Activated B cell treated with CpG ODN at 0.5 μM for 24 hours (primary cell): ENCODE results near the gene ACER2. TPM values are rescaled to one million over a fixed set of nuclear protein-coding genes. Genes with fewer than 3 reads are reported as not detected.

Experiments
- ATAC-seq: fragments of 200-7000 bp; cut with Tn5 transposase; one replicate; pipeline ENCODE4 v1.10.0; 2021; ENCODE audit warnings: low read depth, mild to moderate bottlenecking, moderate library complexity
- CTCF ChIA-PET: fragments of 350-600 bp; sonication (Branson Sonifier 250); formaldehyde crosslinking; loops from one replicate; lab custom pipeline; 2021; ENCODE audit warnings: antibody characterized with exemption; lab: Charles Lee
- POLR2A ChIA-PET: fragments of 350-600 bp; sonication (Branson Sonifier 250); formaldehyde crosslinking; loops from one replicate; lab custom pipeline; 2021; ENCODE audit warnings: antibody characterized with exemption; lab: Charles Lee
- DNase-seq: peaks from one replicate; pipeline ENCODE4 v3.0.0; 2022
- H3K27ac Mint-ChIP-seq: one replicate; pipeline ENCODE4 v1.8.0; 2020; ENCODE audit warnings: mixed read lengths
- H3K27me3 Mint-ChIP-seq: one replicate; pipeline ENCODE4 v1.8.0; 2021; ENCODE audit warnings: mixed read lengths
- H3K36me3 Mint-ChIP-seq: one replicate; pipeline ENCODE4 v1.8.0; 2021; ENCODE audit warnings: low read depth, mixed read lengths
- H3K4me1 Mint-ChIP-seq: one replicate; pipeline ENCODE4 v1.8.0; 2021; ENCODE audit warnings: mixed read lengths
- H3K4me3 Mint-ChIP-seq: one replicate; pipeline ENCODE4 v1.8.0; 2020; ENCODE audit warnings: mild to moderate bottlenecking, mixed read lengths
- H3K9me3 Mint-ChIP-seq: one replicate; pipeline ENCODE4 v1.8.0; 2020; ENCODE audit warnings: mixed read lengths
- CTCF ChIP-seq: fragments of 200-600 bp; IDR thresholded peaks from one replicate; pipeline ENCODE4 v1.8.0; 2022; ENCODE audit warnings: antibody characterized with exemption, mild to moderate bottlenecking
- intact Hi-C: fragments of 100-400 bp; cut with micrococcal nuclease; formaldehyde crosslinking; loops from one replicate; pipeline ENCODE4 v1.15.1; 2024
- total RNA-seq: library from RNA; stranded (reverse); gene quantifications from 2 replicates; pipeline ENCODE4 v1.2.3, GENCODE V29; 2022

The ACER2 gene
- total RNA-seq, 1 donor from 2014 or later: 1.4 TPM

GRCh38 chr9:19496321-19497050 is 87.7 kb downstream of the ACER2 start:
- no peak for DNase-seq
- CTCF ChIA-PET: no interaction called here
- no peak for TF ChIP-seq CTCF
- no peaks in the 10 kb centered on the region for H3K36me3 Mint-ChIP-seq
- peaks cover 14% of the 10 kb centered on the region for H3K27me3 Mint-ChIP-seq
- peaks cover 8% of the 10 kb centered on the region for H3K4me1 Mint-ChIP-seq
- no peak overlapping the region for H3K27ac Mint-ChIP-seq
- H3K9me3 Mint-ChIP-seq: peaks cover 2% of the 10 kb centered on the region
- no peak overlapping the region for H3K4me3 Mint-ChIP-seq
- intact Hi-C loops: no loop called here
- ATAC-seq: no peak
- POLR2A ChIA-PET: no interaction called here

- Mint-ChIP-seq H3K4me1 (peaks cover 8% of the 10 kb centered on the region), H3K36me3 (no peaks in the 10 kb centered on the region), H3K9me3 (peaks cover 2% of the 10 kb centered on the region), H3K27me3 (peaks cover 16% of the 10 kb centered on the region), H3K27ac (no peak overlapping the region), H3K4me3 (no peak overlapping the region)
- TF ChIP-seq CTCF: no peak
- ChIA-PET CTCF (no interaction called here), POLR2A (no interaction called here)
- ATAC-seq (no peak), DNase-seq (no peak)
- intact Hi-C loops: no loop called here
Measured at GRCh38 chr9:19497276-19497675, 88.5 kb downstream of the ACER2 start.

- DNase-seq (no peak), ATAC-seq (no peak)
- Mint-ChIP-seq H3K9me3 (peaks cover 2% of the 10 kb centered on the region), H3K4me1 (peaks cover 6% of the 10 kb centered on the region), H3K36me3 (no peaks in the 10 kb centered on the region), H3K27ac (no peak overlapping the region), H3K27me3 (peaks cover 13% of the 10 kb centered on the region), H3K4me3 (no peak overlapping the region)
- ChIA-PET POLR2A (no interaction called here), CTCF (no interaction called here)
- TF ChIP-seq CTCF: no peak
- intact Hi-C loops: no loop called here
Measured at GRCh38 chr9:19498015-19498414, 89.2 kb downstream of the ACER2 start.

Other genes starting within 250 kb of the ACER2 start
- gene DENND4C, start 178.3 kb upstream of the ACER2 start, total RNA-seq: 27.1 and 33.4 TPM in 2 replicates
- 3,975 and 4,622 TPM in 2 replicates for gene RPS6, start 28.8 kb upstream of the ACER2 start, total RNA-seq